OCI-M2 (cell line): ENCODE data around the gene ZNF283.
"Not testable (repeated sequence)": the region's sequence is repeated elsewhere in the genome, so short reads cannot be mapped to it uniquely, and the experiment has no call there.

ENCODE experiments used
- DNase-seq: peaks from one replicate; lab custom pipeline; 2025; ENCODE audit not compliant: unreplicated experiment; lab: John Stamatoyannopoulos, UW

ZNF283 gene

GRCh38 chr19:43799502-43800142 is 27.5 kb upstream of the ZNF283 start:
- DNase-seq, result no peak

- DNase-seq, result no peak
These were observed 24.7 kb upstream of the ZNF283 start, which contains the start of gene LYPD5 for GRCh38 chr19:43802216-43802951. TSS of gene LYPD5 (minus strand) at chr19:43802447. CDS start at chr19:43802380, 67 bp downstream.

GRCh38 chr19:43804432-43804831 is 22.7 kb upstream of the ZNF283 start:
- no peak for DNase-seq

- not testable (repeated sequence) for DNase-seq
These were observed 20.7 kb upstream of the ZNF283 start for GRCh38 chr19:43806401-43806800.

GRCh38 chr19:43806848-43807247 is 20.3 kb upstream of the ZNF283 start:
- no peak for DNase-seq

GRCh38 chr19:43807651-43808050 is 19.5 kb upstream of the ZNF283 start:
- no peak for DNase-seq

GRCh38 chr19:43809762-43810696 is 17.1 kb upstream of the ZNF283 start:
- no peak for DNase-seq

GRCh38 chr19:43811837-43812236 is 15.3 kb upstream of the ZNF283 start:
- DNase-seq, result no peak

GRCh38 chr19:43812259-43812658 is 14.9 kb upstream of the ZNF283 start:
- DNase-seq, result no peak

- DNase-seq, result no peak
These were observed 14.4 kb upstream of the ZNF283 start for GRCh38 chr19:43812688-43813087.

GRCh38 chr19:43814663-43815352 is 12.3 kb upstream of the ZNF283 start:
- no peak for DNase-seq

GRCh38 chr19:43817454-43817853 is 9.7 kb upstream of the ZNF283 start:
- DNase-seq, result not testable (repeated sequence)

- DNase-seq, result no peak
These were observed 8.6 kb upstream of the ZNF283 start for GRCh38 chr19:43818500-43818899.

GRCh38 chr19:43820098-43820883 is 6.8 kb upstream of the ZNF283 start:
- no peak for DNase-seq

GRCh38 chr19:43820884-43821215 is 6.3 kb upstream of the ZNF283 start:
- no peak for DNase-seq

GRCh38 chr19:43823856-43824255 is 3.3 kb upstream of the ZNF283 start:
- DNase-seq, result not testable (repeated sequence)

- DNase-seq, result not testable (repeated sequence)
These were observed 2.5 kb upstream of the ZNF283 start for GRCh38 chr19:43824572-43824971.

- no peak for DNase-seq
These were observed 12.0 kb downstream of the ZNF283 start for GRCh38 chr19:43839139-43839538.

- DNase-seq, result no peak
These were observed 14.9 kb downstream of the ZNF283 start for GRCh38 chr19:43842007-43842406.

GRCh38 chr19:43847246-43847645 is 20.1 kb downstream of the ZNF283 start:
- no peak for DNase-seq
